Activated CD4-positive, alpha-beta T cell treated with anti-CD3 and anti-CD28 coated beads for 48 hours (primary cell): Measurements from ENCODE around the gene DNAJB14.

Experiments used
- DNase-seq: peaks from one replicate; pipeline ENCODE4 v3.0.0-alpha.2; 2020

Gene DNAJB14

GRCh38 chr4:99943904-99944437 is 2.4 kb downstream of the DNAJB14 start:
- no peak for DNase-seq

GRCh38 chr4:99938243-99938753 is 8.1 kb downstream of the DNAJB14 start:
- DNase-seq: no peak

- no peak for DNase-seq
These were observed 11.5 kb downstream of the DNAJB14 start for GRCh38 chr4:99934891-99935290.

- no peak for DNase-seq
These were observed 18.9 kb downstream of the DNAJB14 start for GRCh38 chr4:99927566-99927965.

- DNase-seq: no peak
These were observed 25.2 kb downstream of the DNAJB14 start for GRCh38 chr4:99921174-99921573.

GRCh38 chr4:99918656-99919055 is 27.8 kb downstream of the DNAJB14 start:
- DNase-seq: no peak

GRCh38 chr4:99917575-99917974 is 28.8 kb downstream of the DNAJB14 start:
- no peak for DNase-seq

- DNase-seq: no peak
These were observed 31.0 kb downstream of the DNAJB14 start for GRCh38 chr4:99915449-99915848.

GRCh38 chr4:99894998-99895397 is 51.4 kb downstream of the DNAJB14 start:
- no peak for DNase-seq

- peak; percentile 90 for DNase-seq
These were observed 52.0 kb downstream of the DNAJB14 start, which contains the start of gene LAMTOR3 for GRCh38 chr4:99894161-99894997. LAMTOR3 (minus strand) TSS chr4:99894427; CDS start chr4:99893963, 464 bp downstream.

GRCh38 chr4:99893839-99894160 is 52.6 kb downstream of the DNAJB14 start:
- DNase-seq: no peak

- no peak for DNase-seq
These were observed 53.4 kb downstream of the DNAJB14 start for GRCh38 chr4:99893029-99893428.

GRCh38 chr4:99891351-99891750 is 55.1 kb downstream of the DNAJB14 start:
- DNase-seq: no peak

- no peak for DNase-seq
These were observed 58.6 kb downstream of the DNAJB14 start for GRCh38 chr4:99887837-99888236.

- no peak for DNase-seq
These were observed 60.3 kb downstream of the DNAJB14 start for GRCh38 chr4:99886146-99886545.

GRCh38 chr4:99885687-99886086 is 60.7 kb downstream of the DNAJB14 start:
- DNase-seq: no peak

- DNase-seq: peak; percentile 27
These were observed 61.3 kb downstream of the DNAJB14 start for GRCh38 chr4:99885063-99885664.

GRCh38 chr4:99879458-99879857 is 67.0 kb downstream of the DNAJB14 start:
- no peak for DNase-seq

- DNase-seq: no peak
These were observed 67.8 kb downstream of the DNAJB14 start for GRCh38 chr4:99878604-99879003.

- DNase-seq: no peak
These were observed 69.5 kb downstream of the DNAJB14 start for GRCh38 chr4:99876946-99877345.

GRCh38 chr4:99875071-99875470 is 71.3 kb downstream of the DNAJB14 start:
- no peak for DNase-seq

GRCh38 chr4:99872570-99872969 is 73.8 kb downstream of the DNAJB14 start:
- DNase-seq: no peak

- peak; percentile 41 for DNase-seq
These were observed 78.3 kb downstream of the DNAJB14 start for GRCh38 chr4:99868126-99868596.

GRCh38 chr4:99863804-99864203 is 82.6 kb downstream of the DNAJB14 start:
- no peak for DNase-seq
